NCI-H2227 treated with DMSO at 0.1 percent for 48 hours (cell line): ENCODE measurements around the gene ENTR1.

Experiments
- DNase-seq: peaks from one replicate; lab custom pipeline; 2025; lab: John Stamatoyannopoulos, UW

The ENTR1 gene

DNA sequence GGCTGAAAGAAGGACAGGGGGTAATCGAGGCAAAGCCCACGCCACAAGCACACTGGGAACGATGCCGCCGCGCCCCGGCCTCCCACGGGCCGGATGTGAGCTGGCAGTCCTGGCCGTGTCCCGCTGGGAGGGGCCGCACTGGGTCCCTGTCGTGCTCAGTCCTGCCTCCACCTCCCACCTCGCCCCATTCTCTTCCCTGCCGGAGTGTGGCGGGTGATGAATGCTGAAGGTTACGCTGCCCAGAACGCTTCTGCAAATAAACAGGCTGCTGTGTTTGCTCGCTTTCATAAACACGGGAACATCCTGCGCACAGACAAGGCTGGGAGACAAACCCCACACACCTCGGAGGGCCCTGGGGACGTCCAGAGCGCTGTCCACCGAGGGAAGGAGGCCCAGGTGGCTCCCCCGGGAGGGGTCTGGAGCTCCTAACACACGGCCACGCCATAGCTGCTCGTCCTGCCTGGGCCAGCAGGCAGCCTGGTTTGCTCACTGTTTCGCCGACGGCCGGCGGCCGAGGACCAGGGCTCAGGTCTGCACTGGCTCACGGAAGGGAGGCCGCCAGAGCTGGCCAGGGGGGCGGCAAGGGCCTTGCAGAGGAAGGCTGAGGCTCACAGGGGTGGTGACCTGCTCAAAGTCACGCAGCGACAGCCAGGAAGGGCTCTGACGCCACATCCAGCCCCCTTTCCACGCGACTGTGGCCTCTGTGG is 49.2 kb downstream of the ENTR1 start:
- no peak for DNase-seq

DNA sequence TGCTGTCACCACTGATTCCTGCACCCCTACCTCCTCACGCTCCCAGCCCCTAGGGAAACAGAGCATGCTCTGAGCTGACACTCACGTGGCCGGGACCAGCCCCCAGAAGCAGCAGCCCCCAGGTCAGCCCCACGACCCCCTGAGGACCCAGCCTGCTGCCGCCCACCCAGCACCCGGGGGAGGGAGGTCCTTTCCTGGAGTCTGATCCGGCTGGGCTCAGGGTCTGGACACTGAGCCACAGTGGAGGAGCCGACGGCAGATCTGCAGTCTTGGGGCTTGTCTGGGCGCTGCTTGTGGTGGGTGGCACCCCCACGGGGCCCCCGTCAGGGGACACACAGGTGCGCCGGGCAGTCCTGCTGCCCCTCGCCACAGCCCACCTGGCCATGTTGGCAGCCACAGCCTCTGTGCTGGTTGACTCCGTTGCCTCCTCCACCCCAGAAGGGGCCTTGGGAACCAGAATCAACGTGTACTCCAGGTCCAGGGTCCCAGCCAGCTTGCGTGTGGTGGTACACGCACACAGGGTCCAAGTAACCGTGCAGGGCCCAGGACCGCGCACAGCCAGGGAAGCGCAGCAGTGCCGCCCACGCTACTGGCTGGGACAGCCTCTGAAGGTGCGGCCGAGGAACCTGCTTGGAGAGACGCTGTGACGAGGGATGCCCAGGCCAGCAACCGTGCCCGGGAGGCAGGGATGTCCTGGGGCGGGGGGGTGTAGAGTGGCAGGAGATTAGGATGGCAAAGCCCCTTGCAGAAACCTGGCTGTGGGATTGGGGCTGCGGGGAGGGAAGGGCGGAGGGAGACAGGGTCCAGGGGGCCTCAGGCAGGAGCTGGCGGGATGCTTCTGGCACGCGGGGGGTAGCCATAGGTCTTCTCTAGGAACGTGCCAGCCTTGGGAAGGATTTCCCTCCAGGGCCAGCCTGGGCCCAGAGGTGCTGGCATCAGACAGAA is 50.4 kb downstream of the ENTR1 start:
- DNase-seq: no peak

- no peak for DNase-seq
Measured at GRCh38 chr9:136358888-136359287, 51.5 kb downstream of the ENTR1 start.

- DNase-seq: no peak
Measured at GRCh38 chr9:136358016-136358415, 52.4 kb downstream of the ENTR1 start.

GRCh38 chr9:136357202-136357725 is 53.1 kb downstream of the ENTR1 start:
- no peak for DNase-seq

DNA sequence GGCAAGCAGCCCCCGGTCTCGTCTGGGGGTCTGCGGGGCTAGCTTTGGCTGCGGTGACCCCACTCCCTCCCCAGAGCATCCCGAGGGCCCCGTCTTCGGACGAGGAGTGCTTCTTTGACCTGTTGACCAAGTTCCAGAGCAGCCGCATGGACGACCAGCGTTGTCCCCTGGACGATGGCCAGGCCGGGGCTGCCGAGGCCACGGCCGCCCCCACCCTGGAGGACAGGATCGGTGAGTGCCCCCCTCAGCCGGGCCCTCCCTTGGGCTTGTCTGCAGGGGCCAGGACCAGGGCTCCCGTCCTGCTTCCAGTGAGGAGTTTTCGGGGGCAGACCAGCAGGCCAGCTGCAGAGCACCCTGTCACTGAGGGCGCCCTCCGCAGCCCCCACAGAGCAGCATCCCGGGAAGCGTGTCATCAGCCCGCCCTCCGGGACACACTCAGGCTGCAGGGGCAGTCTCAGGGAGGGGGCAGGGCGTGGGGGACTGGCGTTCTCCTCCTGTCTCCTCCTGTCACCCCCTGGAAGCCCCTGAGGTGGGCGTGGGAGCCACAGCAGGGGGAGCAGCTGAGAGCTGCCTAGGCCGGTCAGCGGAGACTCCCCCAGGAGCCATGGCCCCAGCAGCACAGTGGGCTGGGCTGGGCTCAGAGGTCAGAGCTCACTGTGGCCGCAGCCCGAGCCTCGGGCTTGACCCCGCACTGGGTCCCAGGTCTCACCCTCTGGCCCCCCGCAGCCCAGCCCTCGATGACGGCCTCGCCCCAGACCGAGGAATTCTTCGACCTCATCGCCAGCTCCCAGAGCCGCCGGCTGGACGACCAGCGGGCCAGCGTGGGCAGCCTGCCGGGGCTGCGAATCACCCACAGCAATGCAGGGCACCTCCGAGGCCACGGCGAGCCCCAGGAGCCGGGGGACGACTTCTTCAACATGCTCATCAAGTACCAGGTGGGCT is 54.5 kb downstream of the ENTR1 start:
- no peak for DNase-seq

GRCh38 chr9:136354592-136355085 is 55.8 kb downstream of the ENTR1 start:
- DNase-seq: no peak

- DNase-seq: no peak
Measured at GRCh38 chr9:136353757-136354488, 56.5 kb downstream of the ENTR1 start.

DNA sequence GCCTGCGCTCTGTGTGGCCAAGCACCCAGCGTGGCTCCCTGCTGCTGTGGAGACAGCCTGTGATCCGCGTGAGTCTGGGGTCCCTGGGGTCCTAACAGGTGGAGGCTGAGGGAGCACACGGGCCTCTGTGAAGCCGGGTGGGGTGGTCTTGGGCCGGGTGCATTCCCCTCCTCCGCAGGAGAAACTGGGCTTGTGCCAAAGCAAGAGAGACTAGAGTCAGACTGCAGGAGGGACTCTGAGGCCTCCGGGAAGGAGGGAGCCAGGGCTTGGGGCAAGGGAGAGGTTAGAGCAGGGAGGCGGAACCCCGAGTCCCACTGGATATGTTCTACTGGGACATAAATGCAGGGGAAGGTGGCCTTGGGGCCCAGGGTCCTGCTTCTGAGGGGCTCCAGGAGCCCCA is 57.3 kb downstream of the ENTR1 start:
- DNase-seq: no peak

DNA sequence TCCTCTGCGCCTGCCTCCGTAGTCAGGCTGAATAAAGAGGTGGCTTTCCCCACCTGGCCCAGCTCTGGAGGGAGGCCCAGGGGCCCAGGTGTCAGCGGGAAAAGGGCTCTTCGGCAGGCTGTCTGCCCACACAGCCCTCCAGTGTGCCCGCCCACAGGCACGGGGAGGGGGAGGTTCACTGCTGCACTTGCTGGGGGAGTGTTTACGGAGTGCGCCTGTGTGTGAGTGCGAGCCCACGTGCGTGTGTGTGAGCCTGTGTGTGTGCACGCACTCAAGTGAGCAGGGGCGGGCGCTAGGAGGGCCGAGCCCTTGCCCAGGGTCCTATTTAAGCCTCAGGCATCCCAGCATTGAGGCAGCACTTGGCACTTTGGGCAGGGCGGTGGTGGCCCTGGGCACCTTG is 57.7 kb downstream of the ENTR1 start:
- peak; percentile 12 for DNase-seq
